NB4 (cell line): Measurements from ENCODE around the gene CD177.
"Not testable (repeated sequence)": the region's sequence is repeated elsewhere in the genome, so short reads cannot be mapped to it uniquely, and the experiment has no call there.

Experiments used
- DNase-seq: peaks from one replicate; pipeline ENCODE4 v3.0.0; 2010; ENCODE audit warnings: low read depth
- H3K4me3 ChIP-seq: one replicate; pipeline ENCODE4 v1.5.1; 2011; ENCODE audit warnings: mild to moderate bottlenecking, low read depth, low read length, moderate library complexity
- MYC ChIP-seq: IDR thresholded peaks from 2 replicates; pipeline ENCODE4 v1.6.1; 2011; ENCODE audit warnings: low read depth, low read length
- POLR2A ChIP-seq: IDR thresholded peaks from 2 replicates; pipeline ENCODE4 v1.6.1; 2011; ENCODE audit warnings: mild to moderate bottlenecking; ENCODE audit not compliant: insufficient read length; ENCODE audit errors: extremely low read depth
- TF ChIP-seq, protein P1 (sequence below): IDR thresholded peaks from 2 replicates; pipeline ENCODE4 v1.6.1; 2011; ENCODE audit warnings: low read depth, low read length
- TF ChIP-seq, protein P2 (sequence below): IDR thresholded peaks from one replicate; pipeline ENCODE4 v1.5.1; 2012; ENCODE audit warnings: low read depth, low read length

CD177 gene

GRCh38 chr19:43371909-43372308 is 18.4 kb downstream of the CD177 start:
- peak; percentile 14 for DNase-seq
- TF ChIP-seq POLR2A (no peak), MYC (no peak)
- TF ChIP-seq, protein P1, sequence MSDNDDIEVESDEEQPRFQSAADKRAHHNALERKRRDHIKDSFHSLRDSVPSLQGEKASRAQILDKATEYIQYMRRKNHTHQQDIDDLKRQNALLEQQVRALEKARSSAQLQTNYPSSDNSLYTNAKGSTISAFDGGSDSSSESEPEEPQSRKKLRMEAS: no peak
- TF ChIP-seq, protein P2, sequence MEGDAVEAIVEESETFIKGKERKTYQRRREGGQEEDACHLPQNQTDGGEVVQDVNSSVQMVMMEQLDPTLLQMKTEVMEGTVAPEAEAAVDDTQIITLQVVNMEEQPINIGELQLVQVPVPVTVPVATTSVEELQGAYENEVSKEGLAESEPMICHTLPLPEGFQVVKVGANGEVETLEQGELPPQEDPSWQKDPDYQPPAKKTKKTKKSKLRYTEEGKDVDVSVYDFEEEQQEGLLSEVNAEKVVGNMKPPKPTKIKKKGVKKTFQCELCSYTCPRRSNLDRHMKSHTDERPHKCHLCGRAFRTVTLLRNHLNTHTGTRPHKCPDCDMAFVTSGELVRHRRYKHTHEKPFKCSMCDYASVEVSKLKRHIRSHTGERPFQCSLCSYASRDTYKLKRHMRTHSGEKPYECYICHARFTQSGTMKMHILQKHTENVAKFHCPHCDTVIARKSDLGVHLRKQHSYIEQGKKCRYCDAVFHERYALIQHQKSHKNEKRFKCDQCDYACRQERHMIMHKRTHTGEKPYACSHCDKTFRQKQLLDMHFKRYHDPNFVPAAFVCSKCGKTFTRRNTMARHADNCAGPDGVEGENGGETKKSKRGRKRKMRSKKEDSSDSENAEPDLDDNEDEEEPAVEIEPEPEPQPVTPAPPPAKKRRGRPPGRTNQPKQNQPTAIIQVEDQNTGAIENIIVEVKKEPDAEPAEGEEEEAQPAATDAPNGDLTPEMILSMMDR: no peak
- H3K4me3 ChIP-seq: no peak overlapping the region

DNA sequence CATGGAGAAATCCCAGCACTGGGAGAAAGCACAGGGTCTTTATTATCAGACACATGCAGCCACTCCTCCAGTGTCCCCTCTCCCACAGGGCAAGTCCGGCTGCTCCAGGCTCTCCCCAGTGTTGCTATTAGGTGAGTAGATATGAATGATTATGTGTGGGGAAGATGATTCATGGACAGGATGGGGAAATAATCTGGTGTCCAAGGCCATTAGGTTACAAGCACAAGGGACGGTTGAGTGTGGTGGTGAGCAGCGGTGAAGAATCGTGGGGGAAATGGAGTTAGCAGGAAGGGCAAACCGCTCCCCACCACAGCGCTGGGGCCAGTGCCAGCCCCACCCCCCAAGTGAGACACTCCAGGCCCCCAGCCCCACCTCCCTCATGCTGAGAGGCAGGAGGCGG is 19.0 kb downstream of the CD177 start:
- TF ChIP-seq, protein P1: no peak
- TF ChIP-seq, protein P2: no peak
- TF ChIP-seq POLR2A (no peak), MYC (no peak)
- peak; percentile 83 for DNase-seq
- no peak overlapping the region for H3K4me3 ChIP-seq

DNA sequence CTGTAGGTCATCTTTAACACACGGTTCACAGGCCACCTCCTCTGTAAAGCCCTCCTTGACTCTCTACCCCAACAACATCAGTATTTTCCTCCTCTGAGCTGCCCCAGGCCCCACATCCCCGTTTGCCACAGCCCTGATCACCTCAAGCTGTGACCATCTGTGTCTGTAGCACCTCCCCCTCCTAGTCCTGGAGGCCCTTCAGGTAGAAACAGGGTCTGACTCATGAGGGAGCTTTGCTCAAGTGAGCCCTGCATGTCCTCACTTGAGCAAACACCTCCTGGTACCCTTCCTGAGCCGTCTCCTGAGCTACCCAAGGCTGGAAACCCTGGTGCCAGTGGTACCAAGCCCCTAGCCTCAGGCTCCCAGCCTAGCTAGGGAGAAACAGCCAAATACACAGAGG is 24.1 kb downstream of the CD177 start:
- DNase-seq, H3K4me3 ChIP-seq: not testable (repeated sequence)

DNA sequence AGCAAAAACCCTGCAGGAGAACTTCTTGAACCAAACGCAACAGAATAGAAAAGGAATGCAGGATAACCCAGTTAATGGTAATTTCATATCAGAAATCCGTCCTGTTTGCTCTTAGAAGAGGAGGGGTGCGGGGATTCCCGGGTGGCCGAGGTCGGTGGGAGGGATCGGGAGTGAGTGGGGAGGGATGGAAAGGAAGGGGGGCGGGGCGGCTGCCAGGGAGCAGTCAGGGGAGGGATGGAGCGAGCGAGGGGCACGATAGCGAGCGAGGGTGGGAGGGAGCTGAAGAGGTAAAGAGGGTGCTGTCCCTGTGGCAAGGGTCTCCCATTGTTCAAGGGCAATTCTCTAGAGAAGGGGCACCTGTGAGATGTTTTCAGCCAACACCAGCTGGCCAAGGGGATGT is 26.5 kb downstream of the CD177 start:
- no peak overlapping the region for H3K4me3 ChIP-seq
- no peak for DNase-seq
- TF ChIP-seq POLR2A (no peak), MYC (no peak)
- TF ChIP-seq, protein P2: no peak
- TF ChIP-seq, protein P1: no peak

GRCh38 chr19:43380771-43381386 is 27.4 kb downstream of the CD177 start:
- no peak overlapping the region for H3K4me3 ChIP-seq
- TF ChIP-seq POLR2A (no peak), MYC (no peak)
- TF ChIP-seq, protein P1: no peak
- TF ChIP-seq, protein P2: no peak
- no peak for DNase-seq

- not testable (repeated sequence) for DNase-seq, H3K4me3 ChIP-seq
Measured at GRCh38 chr19:43382586-43383216, 29.2 kb downstream of the CD177 start.

- not testable (repeated sequence) for H3K4me3 ChIP-seq, DNase-seq
Measured at GRCh38 chr19:43383254-43383653, 29.8 kb downstream of the CD177 start.

DNA sequence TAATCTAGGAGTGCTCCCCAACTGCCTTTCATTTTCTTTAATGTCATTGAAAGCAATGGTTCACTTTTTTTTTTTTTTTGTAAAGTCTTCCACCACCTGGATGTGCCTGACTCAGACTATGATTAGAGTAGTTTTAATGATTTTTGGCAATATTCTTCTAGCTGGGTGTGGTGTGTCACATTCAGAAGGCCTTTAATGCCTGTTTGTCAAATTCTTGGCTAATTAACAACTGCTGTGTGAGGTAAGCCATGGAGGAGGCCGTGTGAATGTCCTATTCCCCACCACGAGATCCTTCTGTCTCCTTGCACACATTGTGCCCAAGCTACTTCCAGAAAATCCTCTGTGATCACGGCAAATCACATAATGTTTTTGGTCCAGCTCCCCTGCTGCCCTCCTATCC is 30.3 kb downstream of the CD177 start:
- not testable (repeated sequence) for DNase-seq, H3K4me3 ChIP-seq

- not testable (repeated sequence) for H3K4me3 ChIP-seq, DNase-seq
Measured at GRCh38 chr19:43390903-43391551, 37.5 kb downstream of the CD177 start.

- not testable (repeated sequence) for DNase-seq, H3K4me3 ChIP-seq
Measured at GRCh38 chr19:43391552-43391935, 38.1 kb downstream of the CD177 start.

DNA sequence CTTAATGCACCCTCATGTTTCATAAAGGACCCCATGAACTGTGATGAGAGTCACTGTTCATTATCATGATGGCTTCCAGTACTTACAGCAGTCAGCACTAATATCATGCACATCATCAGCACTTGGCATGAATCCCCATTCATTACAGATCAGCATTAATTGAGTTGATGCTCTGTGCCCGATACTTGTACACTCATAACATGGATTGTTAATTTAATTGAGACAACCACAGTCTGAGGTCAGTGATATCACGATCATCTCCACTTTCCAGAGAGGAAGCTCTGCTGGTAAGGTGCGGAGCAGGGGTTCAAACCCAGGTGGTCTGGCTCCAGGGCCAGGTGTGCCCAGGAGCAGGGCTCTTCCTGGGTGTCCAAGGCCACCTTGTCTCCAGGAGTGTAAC is 40.0 kb downstream of the CD177 start:
- not testable (repeated sequence) for DNase-seq, H3K4me3 ChIP-seq
